ENCODE measurements around the gene CEP350. TPM values are rescaled to one million over a fixed set of nuclear protein-coding genes. Genes with fewer than 3 reads are reported as not detected.
"Not testable (repeated sequence)": the region's sequence is repeated elsewhere in the genome, so short reads cannot be mapped to it uniquely, and the experiment has no call there.

CEP350 gene
- total RNA-seq, 1 experiment from 2014 or later, result 27.6 TPM

DNA sequence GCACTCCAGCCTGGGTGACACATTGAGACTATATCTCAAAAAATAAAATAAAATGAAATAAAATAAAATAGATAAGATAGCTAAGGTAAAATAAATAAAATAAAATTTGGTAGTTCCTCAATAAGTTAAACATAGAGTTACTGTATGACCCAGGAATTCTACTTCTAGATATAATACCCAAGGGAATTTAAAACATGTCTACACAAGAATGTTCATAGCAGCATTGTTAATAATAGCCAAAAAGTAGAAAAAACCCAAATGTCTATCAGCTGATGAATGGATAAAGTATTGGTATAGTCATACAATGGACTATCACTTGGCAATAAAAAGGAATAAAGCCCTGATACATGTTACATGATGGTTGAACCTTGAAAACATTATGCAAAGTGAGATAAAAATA, 47.8 kb downstream of the CEP350 start (continued):
- TF ChIP-seq, protein P1, sequence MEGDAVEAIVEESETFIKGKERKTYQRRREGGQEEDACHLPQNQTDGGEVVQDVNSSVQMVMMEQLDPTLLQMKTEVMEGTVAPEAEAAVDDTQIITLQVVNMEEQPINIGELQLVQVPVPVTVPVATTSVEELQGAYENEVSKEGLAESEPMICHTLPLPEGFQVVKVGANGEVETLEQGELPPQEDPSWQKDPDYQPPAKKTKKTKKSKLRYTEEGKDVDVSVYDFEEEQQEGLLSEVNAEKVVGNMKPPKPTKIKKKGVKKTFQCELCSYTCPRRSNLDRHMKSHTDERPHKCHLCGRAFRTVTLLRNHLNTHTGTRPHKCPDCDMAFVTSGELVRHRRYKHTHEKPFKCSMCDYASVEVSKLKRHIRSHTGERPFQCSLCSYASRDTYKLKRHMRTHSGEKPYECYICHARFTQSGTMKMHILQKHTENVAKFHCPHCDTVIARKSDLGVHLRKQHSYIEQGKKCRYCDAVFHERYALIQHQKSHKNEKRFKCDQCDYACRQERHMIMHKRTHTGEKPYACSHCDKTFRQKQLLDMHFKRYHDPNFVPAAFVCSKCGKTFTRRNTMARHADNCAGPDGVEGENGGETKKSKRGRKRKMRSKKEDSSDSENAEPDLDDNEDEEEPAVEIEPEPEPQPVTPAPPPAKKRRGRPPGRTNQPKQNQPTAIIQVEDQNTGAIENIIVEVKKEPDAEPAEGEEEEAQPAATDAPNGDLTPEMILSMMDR (IDR thresholded peaks at IDR 0.05 in 2 of 3, conservative IDR thresholded peaks at IDR 0.05 in 1 of 3; ENCODE audit: borderline replicate concordance in 1 of 3, insufficient read depth in 1 of 3, low read depth in 2 of 3, low read length in 2 of 3), result no peak

DNA sequence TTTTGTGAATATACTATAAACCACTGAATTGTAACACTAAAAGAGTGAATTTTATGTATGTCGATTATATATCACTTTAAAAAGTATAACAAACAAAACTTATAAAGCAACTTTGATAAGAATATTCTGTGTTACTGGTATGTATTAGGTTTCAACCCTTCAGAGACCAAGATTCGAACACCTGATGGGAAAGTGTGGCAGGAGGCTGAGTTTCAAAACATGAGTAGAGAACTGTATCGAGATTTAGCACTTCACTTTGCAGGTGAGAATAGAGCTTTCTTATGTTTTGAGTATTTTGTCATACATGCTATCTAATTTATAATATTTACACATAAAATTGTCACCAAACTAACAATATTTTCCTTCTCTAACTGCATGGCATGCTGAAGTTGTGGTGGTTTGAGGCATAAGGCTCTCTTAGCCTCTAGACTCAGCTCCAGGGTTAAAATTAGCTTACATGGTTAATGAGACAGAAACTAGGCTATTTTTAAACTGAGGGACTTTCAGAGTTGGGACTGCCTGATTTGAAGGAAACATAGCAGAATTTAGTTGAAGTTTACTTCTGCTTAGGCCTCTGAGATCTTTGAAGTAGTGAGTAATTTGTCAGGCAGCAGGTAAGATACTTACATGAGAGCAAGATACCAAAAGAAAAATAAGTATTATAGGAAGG, 48.6 kb downstream of the CEP350 start:
- H3K4me2 ChIP-seq (ENCODE audit: low read length), result no peak overlapping the region
- TF ChIP-seq YY1 (IDR thresholded peaks at IDR 0.05; ENCODE audit: extremely low read depth, insufficient replicate concordance, low read depth, low read length), result no peak
- no peak overlapping the region for H3K4me3 ChIP-seq (replicated peaks in 1 of 2; ENCODE audit: low read depth in 1 of 2, low read length in 2 of 2)
- ChIA-PET POLR2A (no interaction called here), RAD21 (ENCODE audit: low non-redundant PET in 1 of 2, low total read pairs in 2 of 2, uncharacterized antibody in 2 of 2, unreplicated experiment in 2 of 2) (no interaction called here), CTCF (no interaction called here)
- H4K20me1 ChIP-seq (ENCODE audit: insufficient read depth), result no peaks in the 10 kb centered on the region; the same call in 1 of the 2 replicates
- H3K79me2 ChIP-seq (ENCODE audit: insufficient read depth, low read length), result 0 out of 2 replicates have a peak, but pooled peaks cover 3% of the 10 kb centered on the region
- no TSS peak for BruUV-seq (replicated peaks)
- ATAC-seq, result no peak
- H3K4me1 ChIP-seq (ENCODE audit: control insufficient read depth in 1 of 2, insufficient read depth in 2 of 2, low read length in 2 of 2), result no peaks in the 10 kb centered on the region
- no peak overlapping the region for H3K27ac ChIP-seq (ENCODE audit: low read depth, low read length)
- intact Hi-C loops (cut with micrococcal nuclease), result no loop called here
- H2AFZ ChIP-seq (ENCODE audit: low read depth, low read length, poor library complexity, severe bottlenecking), result no peak overlapping the region
- H3K27me3 ChIP-seq (ENCODE audit: insufficient read depth, low read length), result no peaks in the 10 kb centered on the region
- no peak for DNase-seq (ENCODE audit: low read depth, low spot score)
- 0 out of 4 replicates have a peak, but pooled peaks cover 0 to 4% of the 10 kb centered on the region in 2 experiments for H3K36me3 ChIP-seq (ENCODE audit: control insufficient read depth in 1 of 2, insufficient read depth in 2 of 2, low read length in 2 of 2)
- no peaks in the 10 kb centered on the region for H3K9me3 ChIP-seq (ENCODE audit: control insufficient read depth in 1 of 2, insufficient read depth in 1 of 2, low read depth in 1 of 2, low read length in 2 of 2)
- H3K9me2 ChIP-seq (ENCODE audit: insufficient read depth), result no peaks in the 10 kb centered on the region
- no peak overlapping the region for H3K9ac ChIP-seq (ENCODE audit: low read length)

DNA sequence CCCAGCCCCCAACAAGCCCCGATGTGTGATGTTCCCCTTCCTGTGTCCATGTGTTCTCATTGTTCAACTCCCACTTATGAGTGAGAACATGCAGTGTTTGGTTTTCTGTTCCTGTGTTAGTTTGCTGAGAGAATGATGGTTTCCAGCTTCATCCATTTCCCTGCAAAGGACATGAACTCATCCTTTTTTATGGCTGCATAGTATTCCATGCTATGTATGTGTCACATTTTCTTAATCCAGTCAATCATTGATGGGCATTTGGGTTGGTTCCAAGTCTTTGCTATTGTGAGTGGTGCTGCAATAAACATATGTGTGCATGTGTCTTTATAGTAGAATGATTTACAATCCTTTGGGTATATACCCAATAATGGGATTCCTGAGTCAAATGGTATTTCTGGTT, 52.2 kb downstream of the CEP350 start:
- intact Hi-C loops (cut with micrococcal nuclease); H4K20me1 ChIP-seq (ENCODE audit: insufficient read depth); RAD21 ChIA-PET (ENCODE audit: low non-redundant PET in 1 of 2, low total read pairs in 2 of 2, uncharacterized antibody in 2 of 2, unreplicated experiment in 2 of 2); H2AFZ ChIP-seq (ENCODE audit: low read depth, low read length, poor library complexity, severe bottlenecking); ATAC-seq; H3K9ac ChIP-seq (ENCODE audit: low read length); H3K27me3 ChIP-seq (ENCODE audit: insufficient read depth, low read length); CTCF ChIA-PET; POLR2A ChIA-PET; H3K4me3 ChIP-seq (replicated peaks in 1 of 2; ENCODE audit: low read depth in 1 of 2, low read length in 2 of 2); H3K4me2 ChIP-seq (ENCODE audit: low read length); DNase-seq (ENCODE audit: low read depth, low spot score); H3K9me2 ChIP-seq (ENCODE audit: insufficient read depth); BruUV-seq (replicated peaks); H3K36me3 ChIP-seq (ENCODE audit: control insufficient read depth in 1 of 2, insufficient read depth in 2 of 2, low read length in 2 of 2); H3K4me1 ChIP-seq (ENCODE audit: control insufficient read depth in 1 of 2, insufficient read depth in 2 of 2, low read length in 2 of 2); H3K9me3 ChIP-seq (ENCODE audit: control insufficient read depth in 1 of 2, insufficient read depth in 1 of 2, low read depth in 1 of 2, low read length in 2 of 2); H3K79me2 ChIP-seq (ENCODE audit: insufficient read depth, low read length); H3K27ac ChIP-seq (ENCODE audit: low read depth, low read length): not testable (repeated sequence)

Data from HCT116 (cell line).